Neural progenitor cell (in vitro differentiated cells): Measurements from ENCODE around the gene TRIM7. TPM values are rescaled to one million over a fixed set of nuclear protein-coding genes. Genes with fewer than 3 reads are reported as not detected.
A peak's percentile ranks its signal among the peaks of the same experiment; 100 is the strongest.

ENCODE experiments used
- DNase-seq: peaks from one replicate; pipeline ENCODE4 v3.0.0-alpha.2; 2016; ENCODE audit warnings: low spot score
- H2AFZ ChIP-seq: fragments of 200-600 bp; sonication (generic); replicated peaks from 2 replicates; pipeline ENCODE4 v1.6.1; 2016; ENCODE audit warnings: antibody characterized with exemption
- H3F3A ChIP-seq: fragments of 200-600 bp; sonication (generic); 2 replicates; pipeline ENCODE4 v1.6.1; 2016; ENCODE audit warnings: antibody characterized with exemption, low read depth
- H3K27ac ChIP-seq: fragments of 200-600 bp; sonication (generic); 2 replicates; pipeline ENCODE4 v1.5.1; 2016; ENCODE audit warnings: mild to moderate bottlenecking
- H3K27me3 ChIP-seq: fragments of 200-600 bp; sonication (generic); 2 replicates; pipeline ENCODE4 v1.6.1; 2016; ENCODE audit warnings: mild to moderate bottlenecking, moderate library complexity
- H3K36me3 ChIP-seq: fragments of 200-600 bp; sonication (generic); 2 replicates; pipeline ENCODE4 v1.5.1; 2016
- H3K4me1 ChIP-seq: fragments of 200-600 bp; sonication (generic); 2 replicates; pipeline ENCODE4 v1.6.1; 2016; ENCODE audit warnings: mixed run types
- H3K4me2 ChIP-seq: fragments of 200-600 bp; sonication (generic); 2 replicates; pipeline ENCODE4 v1.6.1; 2016
- H3K4me3 ChIP-seq: fragments of 200-600 bp; sonication (generic); 2 replicates; pipeline ENCODE4 v1.5.1; 2016
- H3K79me2 ChIP-seq: fragments of 200-600 bp; sonication (generic); 2 replicates; pipeline ENCODE4 v1.6.1; 2016; ENCODE audit warnings: low read depth
- H3K9ac ChIP-seq: fragments of 200-600 bp; sonication (generic); 2 replicates; pipeline ENCODE4 v1.6.1; 2016
- H3K9me3 ChIP-seq: fragments of 200-600 bp; sonication (generic); 2 replicates; pipeline ENCODE4 v1.5.1; 2016; ENCODE audit warnings: low read depth
- H4K20me1 ChIP-seq: fragments of 200-600 bp; sonication (generic); 2 replicates; pipeline ENCODE4 v1.6.1; 2016; ENCODE audit warnings: low read depth
- H3K27ac Mint-ChIP-seq: 3 replicates; pipeline ENCODE4 v1.8.0; 2021; ENCODE audit warnings: mixed read lengths
- H3K27me3 Mint-ChIP-seq: 2 replicates; pipeline ENCODE4 v1.8.0; 2022; ENCODE audit warnings: low read depth, mild to moderate bottlenecking, inconsistent platforms, moderate library complexity, mixed read lengths; ENCODE audit not compliant: insufficient read depth
- H3K36me3 Mint-ChIP-seq: 3 replicates; pipeline ENCODE4 v1.8.0; 2021; ENCODE audit warnings: mixed read lengths
- H3K4me1 Mint-ChIP-seq: 3 replicates; pipeline ENCODE4 v1.8.0; 2021; ENCODE audit warnings: mixed read lengths
- H3K4me3 Mint-ChIP-seq: 3 replicates; pipeline ENCODE4 v1.8.0; 2021; ENCODE audit warnings: mild to moderate bottlenecking, moderate library complexity, mixed read lengths
- H3K9me3 Mint-ChIP-seq: 3 replicates; pipeline ENCODE4 v1.8.0; 2020; ENCODE audit warnings: mixed read lengths
- EZH2 ChIP-seq: fragments of 200-600 bp; sonication (generic); IDR thresholded peaks from 2 replicates; pipeline ENCODE4 v1.6.1; 2017; ENCODE audit warnings: antibody characterized with exemption, mild to moderate bottlenecking, moderate library complexity
- EZH2phosphoT487 ChIP-seq: fragments of 200-600 bp; sonication (generic); IDR thresholded peaks from 2 replicates; pipeline ENCODE4 v1.6.1; 2017; ENCODE audit warnings: antibody characterized with exemption
- total RNA-seq: library from RNA; depleted of rRNA; stranded (reverse); fragments of >200 nt; gene quantifications from 2 replicates; pipeline ENCODE4 v1.2.3, GENCODE V29; 2015; ENCODE audit warnings: low replicate concordance
- TF ChIP-seq, protein P1 (sequence below): fragments of 200-600 bp; sonication (generic); IDR thresholded peaks from 2 replicates; pipeline ENCODE4 v1.5.1; 2017; ENCODE audit warnings: antibody characterized with exemption, mild to moderate bottlenecking

TRIM7 gene
- total RNA-seq, 1 donor from 2014 or later, result not detected

DNA sequence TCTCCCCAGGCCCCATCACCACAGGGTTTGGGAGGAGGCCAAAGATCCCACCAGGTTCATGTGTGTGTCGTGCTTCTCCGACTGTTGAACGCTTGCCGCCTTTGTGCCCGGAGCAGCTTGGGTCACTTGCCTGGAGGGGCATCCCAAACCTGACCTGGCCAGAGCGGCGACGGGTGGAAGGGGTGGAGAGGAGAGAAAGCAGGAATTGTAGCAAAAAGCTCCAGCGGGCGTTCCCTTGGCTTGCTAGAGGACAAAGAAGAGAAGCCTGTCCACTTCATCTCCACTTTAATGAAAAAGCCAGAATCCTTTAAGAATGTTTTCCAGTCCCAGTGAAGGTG, 15.2 kb upstream of the TRIM7 start:
- H3K4me3 Mint-ChIP-seq, result peak overlapping the region; percentile 99
- Histone ChIP-seq H3K4me2 (no peak overlapping the region), H2AFZ (no peak overlapping the region), H3K4me3 (no peak overlapping the region), H4K20me1 (peaks cover 4% of the 10 kb centered on the region), H3K4me1 (peaks cover 7% of the 10 kb centered on the region), H3K79me2 (peaks cover 13% of the 10 kb centered on the region), H3K9me3 (no peaks in the 10 kb centered on the region), H3F3A (peaks cover 73% of the 10 kb centered on the region), H3K9ac (no peak overlapping the region), H3K27me3 (peaks cover 25% of the 10 kb centered on the region), H3K27ac (no peak overlapping the region), H3K36me3 (no peaks in the 10 kb centered on the region)
- peaks cover 43% of the 10 kb centered on the region for H3K4me1 Mint-ChIP-seq
- peaks cover 44% of the 10 kb centered on the region for H3K27me3 Mint-ChIP-seq
- H3K9me3 Mint-ChIP-seq, result peaks cover 16% of the 10 kb centered on the region
- TF ChIP-seq EZH2phosphoT487 (no peak), EZH2 (no peak)
- TF ChIP-seq, protein P1, sequence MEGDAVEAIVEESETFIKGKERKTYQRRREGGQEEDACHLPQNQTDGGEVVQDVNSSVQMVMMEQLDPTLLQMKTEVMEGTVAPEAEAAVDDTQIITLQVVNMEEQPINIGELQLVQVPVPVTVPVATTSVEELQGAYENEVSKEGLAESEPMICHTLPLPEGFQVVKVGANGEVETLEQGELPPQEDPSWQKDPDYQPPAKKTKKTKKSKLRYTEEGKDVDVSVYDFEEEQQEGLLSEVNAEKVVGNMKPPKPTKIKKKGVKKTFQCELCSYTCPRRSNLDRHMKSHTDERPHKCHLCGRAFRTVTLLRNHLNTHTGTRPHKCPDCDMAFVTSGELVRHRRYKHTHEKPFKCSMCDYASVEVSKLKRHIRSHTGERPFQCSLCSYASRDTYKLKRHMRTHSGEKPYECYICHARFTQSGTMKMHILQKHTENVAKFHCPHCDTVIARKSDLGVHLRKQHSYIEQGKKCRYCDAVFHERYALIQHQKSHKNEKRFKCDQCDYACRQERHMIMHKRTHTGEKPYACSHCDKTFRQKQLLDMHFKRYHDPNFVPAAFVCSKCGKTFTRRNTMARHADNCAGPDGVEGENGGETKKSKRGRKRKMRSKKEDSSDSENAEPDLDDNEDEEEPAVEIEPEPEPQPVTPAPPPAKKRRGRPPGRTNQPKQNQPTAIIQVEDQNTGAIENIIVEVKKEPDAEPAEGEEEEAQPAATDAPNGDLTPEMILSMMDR, result no peak
- peak overlapping the region; percentile 79 for H3K27ac Mint-ChIP-seq
- no peak for DNase-seq
- peaks cover 9% of the 10 kb centered on the region for H3K36me3 Mint-ChIP-seq

DNA sequence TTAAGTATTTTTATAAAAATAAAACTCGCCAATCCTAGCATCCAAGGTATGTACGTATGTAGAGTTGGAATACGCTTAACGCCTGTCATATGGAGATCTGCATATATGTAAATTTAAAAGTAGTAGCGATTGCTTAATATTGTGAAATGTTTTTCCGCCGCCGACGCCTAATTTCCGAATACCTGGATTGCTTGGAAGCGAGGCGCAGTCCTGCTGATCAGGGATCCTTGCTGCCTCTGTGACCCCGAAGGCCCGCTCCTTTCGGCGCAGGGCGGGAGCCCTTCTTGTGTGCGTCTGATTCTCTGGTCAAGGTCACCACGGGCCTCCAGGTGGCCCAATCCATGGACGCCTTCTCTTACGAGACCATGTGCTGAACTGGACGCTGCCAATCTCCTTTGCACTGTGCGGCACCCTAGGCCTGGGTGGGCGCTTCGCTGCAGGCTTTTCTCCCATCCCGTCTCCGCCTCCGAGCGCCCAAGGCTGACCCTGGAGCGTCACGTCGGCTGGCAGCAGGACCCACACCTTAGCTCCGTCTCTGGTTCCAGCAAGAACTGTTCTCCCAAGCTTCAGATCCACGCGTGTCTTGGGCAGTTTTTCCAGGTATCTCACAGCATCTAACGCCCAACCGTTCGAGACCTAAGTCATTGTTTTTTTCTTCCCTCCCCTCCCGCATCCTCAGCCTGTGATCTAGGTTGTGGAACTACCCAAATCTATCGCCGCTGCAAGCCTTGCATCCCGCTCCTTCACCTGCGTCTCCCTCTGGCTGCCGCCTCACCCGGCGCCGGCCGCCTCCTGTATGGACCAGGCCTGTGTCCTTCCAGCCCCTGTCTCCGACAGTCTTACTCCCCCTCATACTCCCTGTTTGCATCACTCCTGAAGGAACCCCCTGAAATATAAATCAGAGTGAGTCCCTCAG, 14.5 kb upstream of the TRIM7 start:
- TF ChIP-seq EZH2 (no peak), EZH2phosphoT487 (no peak)
- TF ChIP-seq, protein P1, result no peak
- no peaks in the 10 kb centered on the region for H3K9me3 ChIP-seq
- no peak overlapping the region for H3K4me3 ChIP-seq
- no peak overlapping the region for H2AFZ ChIP-seq
- Mint-ChIP-seq H3K4me3 (peak overlapping the region; percentile 99), H3K27ac (peak overlapping the region; percentile 79), H3K36me3 (peaks cover 9% of the 10 kb centered on the region), H3K4me1 (peaks cover 38% of the 10 kb centered on the region), H3K27me3 (peaks cover 44% of the 10 kb centered on the region), H3K9me3 (peaks cover 16% of the 10 kb centered on the region)
- no peak overlapping the region for H3K4me2 ChIP-seq
- no peak for DNase-seq
- no peak overlapping the region for H3K9ac ChIP-seq
- H3K79me2 ChIP-seq, result peaks cover 7% of the 10 kb centered on the region
- peaks cover 4% of the 10 kb centered on the region for H4K20me1 ChIP-seq
- H3K4me1 ChIP-seq, result peaks cover 5% of the 10 kb centered on the region
- H3K36me3 ChIP-seq, result no peaks in the 10 kb centered on the region
- peaks cover 77% of the 10 kb centered on the region for H3F3A ChIP-seq
- H3K27me3 ChIP-seq, result peaks cover 30% of the 10 kb centered on the region
- no peak overlapping the region for H3K27ac ChIP-seq

DNA sequence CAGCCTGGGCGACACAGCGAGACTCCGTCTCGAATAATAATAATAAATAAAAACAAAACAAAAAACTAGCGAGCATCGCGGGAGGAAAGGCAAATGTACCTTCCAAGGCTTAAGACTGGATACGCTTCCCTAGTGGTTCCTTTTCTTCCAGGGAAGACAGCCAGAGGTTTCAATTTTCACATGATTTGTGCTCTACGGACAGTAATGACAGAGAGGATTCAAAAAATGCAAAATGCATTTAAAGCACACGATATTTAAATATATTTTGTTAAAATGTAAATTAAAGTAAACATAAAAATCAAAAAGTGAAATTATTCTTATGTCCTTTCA, 13.8 kb upstream of the TRIM7 start:
- H3K9ac ChIP-seq, result no peak overlapping the region
- Mint-ChIP-seq H3K9me3 (peaks cover 16% of the 10 kb centered on the region), H3K36me3 (peaks cover 9% of the 10 kb centered on the region), H3K27ac (no peak overlapping the region), H3K4me1 (peaks cover 31% of the 10 kb centered on the region), H3K27me3 (peaks cover 44% of the 10 kb centered on the region), H3K4me3 (peak overlapping the region; percentile 92)
- no peak overlapping the region for H3K27ac ChIP-seq
- no peaks in the 10 kb centered on the region for H3K36me3 ChIP-seq
- H3K9me3 ChIP-seq, result no peaks in the 10 kb centered on the region
- peaks cover 4% of the 10 kb centered on the region for H4K20me1 ChIP-seq
- peak overlapping the region; percentile 70 for H2AFZ ChIP-seq
- H3K79me2 ChIP-seq, result no peaks in the 10 kb centered on the region
- TF ChIP-seq EZH2 (no peak), EZH2phosphoT487 (no peak)
- TF ChIP-seq, protein P1, result no peak
- H3K4me3 ChIP-seq, result peak overlapping the region; percentile 61
- H3F3A ChIP-seq, result peaks cover 75% of the 10 kb centered on the region
- H3K4me2 ChIP-seq, result peak overlapping the region; percentile 77
- no peaks in the 10 kb centered on the region for H3K4me1 ChIP-seq
- peaks cover 38% of the 10 kb centered on the region for H3K27me3 ChIP-seq
- no peak for DNase-seq
